ENCODE results near the gene MOCS1. TPM values are rescaled to one million over a fixed set of nuclear protein-coding genes. Genes with fewer than 3 reads are reported as not detected.

The MOCS1 gene
- total RNA-seq, 1 donor: 8.4 TPM

GRCh38 chr6:39950125-39950720 lies 16.0 kb upstream of the MOCS1 start:
- DNase-seq (ENCODE audit: low read depth): no peak
- no peak for TF ChIP-seq CTCF (IDR thresholded peaks at IDR 0.05; ENCODE audit: insufficient read depth, low read length)
- no peak overlapping the region for H3K4me3 ChIP-seq (ENCODE audit: low read depth, low read length)

GRCh38 chr6:39948199-39948791 lies 14.0 kb upstream of the MOCS1 start:
- no peak for DNase-seq (ENCODE audit: low read depth)
- no peak for TF ChIP-seq CTCF (IDR thresholded peaks at IDR 0.05; ENCODE audit: insufficient read depth, low read length)
- no peak overlapping the region for H3K4me3 ChIP-seq (ENCODE audit: low read depth, low read length)

- no peak for TF ChIP-seq CTCF (IDR thresholded peaks at IDR 0.05; ENCODE audit: insufficient read depth, low read length)
- DNase-seq (ENCODE audit: low read depth): no peak
- H3K4me3 ChIP-seq (ENCODE audit: low read depth, low read length): no peak overlapping the region
Observed at GRCh38 chr6:39947611-39948068, 13.4 kb upstream of the MOCS1 start.

- no peak for TF ChIP-seq CTCF (IDR thresholded peaks at IDR 0.05; ENCODE audit: insufficient read depth, low read length)
- no peak for DNase-seq (ENCODE audit: low read depth)
- H3K4me3 ChIP-seq (ENCODE audit: low read depth, low read length): no peak overlapping the region
Observed at GRCh38 chr6:39945626-39946025, 11.4 kb upstream of the MOCS1 start.

GRCh38 chr6:39942903-39943580 lies 8.8 kb upstream of the MOCS1 start:
- H3K4me3 ChIP-seq (ENCODE audit: low read depth, low read length): no peak overlapping the region
- TF ChIP-seq CTCF (IDR thresholded peaks at IDR 0.05; ENCODE audit: insufficient read depth, low read length): no peak
- no peak for DNase-seq (ENCODE audit: low read depth)

GRCh38 chr6:39941820-39942219 lies 7.6 kb upstream of the MOCS1 start:
- no peak overlapping the region for H3K4me3 ChIP-seq (ENCODE audit: low read depth, low read length)
- DNase-seq (ENCODE audit: low read depth): no peak
- TF ChIP-seq CTCF (IDR thresholded peaks at IDR 0.05; ENCODE audit: insufficient read depth, low read length): no peak

Data from fibroblast of the aortic adventitia (primary cell).